Measurements from ENCODE around the gene KLF16.
"Not testable (repeated sequence)": the region's sequence is repeated elsewhere in the genome, so short reads cannot be mapped to it uniquely, and the experiment has no call there.

The KLF16 gene

DNA sequence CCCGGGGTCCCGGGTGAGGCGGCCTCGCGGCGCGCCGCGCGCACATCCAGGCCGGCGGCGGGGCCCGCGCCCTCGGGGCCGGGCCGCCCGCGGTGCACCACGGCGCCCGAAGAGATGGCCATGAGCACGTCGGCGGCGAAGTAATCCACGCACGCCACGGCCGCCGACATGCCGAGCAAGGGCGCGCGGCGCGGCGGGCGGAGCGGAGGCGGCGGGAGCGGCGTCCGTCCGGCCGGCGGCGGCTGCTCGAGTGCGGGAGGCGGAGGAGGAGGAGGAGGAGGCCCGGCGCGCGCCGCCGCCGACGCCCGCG lies at the start of gene KLF16:
Gene KLF16 (minus strand): TSS at position 252 of the 310 bp plus-strand sequence. CDS start 82 bp downstream, at position 170.
- no peak for DNase-seq (ENCODE audit: low read depth)

DNA sequence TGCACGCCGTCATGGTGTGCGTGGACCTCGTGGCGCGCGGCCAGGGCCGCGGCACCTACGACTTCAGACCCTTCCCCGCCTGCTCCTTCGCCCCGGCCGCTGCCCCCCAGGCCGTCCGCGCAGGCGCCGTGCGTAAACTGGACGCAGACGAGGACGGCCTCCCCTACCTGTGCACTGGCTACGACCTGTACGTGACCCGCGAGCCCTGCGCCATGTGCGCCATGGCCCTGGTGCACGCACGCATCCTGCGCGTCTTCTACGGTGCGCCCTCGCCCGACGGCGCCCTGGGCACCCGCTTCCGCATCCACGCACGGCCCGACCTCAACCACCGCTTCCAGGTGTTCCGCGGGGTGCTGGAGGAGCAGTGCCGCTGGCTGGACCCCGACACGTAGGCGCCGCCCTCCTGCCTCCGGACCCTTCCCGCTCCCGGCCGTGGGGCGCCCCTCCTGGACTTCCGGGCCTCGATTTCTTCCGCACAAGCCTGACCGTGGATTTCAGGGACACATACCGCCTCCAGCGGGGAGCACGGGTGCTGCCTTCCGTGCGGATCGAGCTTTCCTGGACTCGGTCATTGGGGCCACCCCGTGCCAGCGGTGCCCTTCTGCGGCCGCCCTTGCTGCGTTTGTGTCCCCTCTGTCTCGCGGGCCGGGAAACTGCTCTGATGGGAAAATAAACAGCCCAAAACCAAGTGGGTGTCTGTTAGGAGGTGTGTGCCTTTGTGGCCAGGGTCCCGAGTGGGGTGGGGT lies 49.6 kb upstream of the KLF16 start:
- DNase-seq (ENCODE audit: low read depth) = no peak

DNA sequence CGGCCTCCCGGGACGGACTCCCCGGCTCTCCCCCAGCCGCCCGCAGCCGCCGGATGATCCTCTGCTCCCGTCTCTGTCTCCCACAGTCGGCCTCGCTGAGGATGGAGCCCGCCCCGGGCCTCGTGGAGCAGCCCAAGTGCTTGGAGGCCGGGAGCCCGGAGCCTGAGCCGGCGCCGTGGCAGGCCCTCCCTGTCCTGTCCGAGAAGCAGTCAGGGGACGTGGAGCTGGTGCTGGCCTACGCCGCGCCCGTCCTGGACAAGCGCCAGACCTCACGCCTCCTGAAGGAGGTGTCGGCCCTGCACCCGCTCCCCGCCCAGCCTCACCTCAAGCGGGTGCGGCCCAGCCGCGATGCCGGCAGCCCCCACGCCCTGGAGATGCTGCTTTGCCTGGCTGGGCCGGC lies 48.6 kb upstream of the KLF16 start:
- no peak for DNase-seq (ENCODE audit: low read depth)

DNA sequence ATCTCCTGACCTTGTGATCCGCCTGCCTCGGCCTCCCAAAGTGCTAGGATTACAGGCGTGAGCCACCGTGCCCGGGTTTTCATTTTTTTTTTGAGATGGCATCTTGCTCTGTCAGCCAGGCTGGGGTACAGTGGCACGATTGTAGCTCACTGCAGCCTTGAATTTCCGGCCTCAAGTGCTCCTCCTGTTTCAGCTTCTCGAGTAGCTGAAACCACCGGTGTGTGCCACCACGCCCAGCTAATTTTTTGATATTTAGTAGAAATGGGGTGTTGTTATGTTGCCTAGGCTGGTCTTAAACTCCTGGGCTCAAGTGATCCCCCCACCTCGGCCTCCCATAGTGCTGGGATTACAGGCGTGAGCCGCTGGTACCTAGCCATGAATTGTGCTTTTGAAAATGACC lies 47.7 kb upstream of the KLF16 start:
- DNase-seq (ENCODE audit: low read depth) = no peak

DNA sequence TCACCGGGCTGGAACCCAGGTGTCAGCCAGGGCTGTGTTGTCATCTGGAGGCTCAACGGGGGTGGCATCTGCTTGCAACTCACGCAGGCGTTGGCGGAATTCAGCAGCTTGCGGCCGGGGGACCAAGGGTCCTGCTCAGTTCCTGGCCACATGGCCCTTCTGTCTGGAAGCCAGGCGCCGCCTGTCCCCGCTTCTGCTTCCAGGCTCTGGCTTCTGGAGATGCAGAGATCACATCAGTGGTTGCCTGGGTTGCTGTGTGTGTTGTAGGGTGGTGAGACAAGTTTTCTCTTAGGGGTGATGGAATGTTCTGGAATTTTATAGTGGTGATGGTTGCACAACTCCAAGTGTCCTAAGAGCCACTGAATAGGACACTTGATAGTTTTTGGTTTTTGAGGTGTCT lies 46.8 kb upstream of the KLF16 start:
- peak; percentile 41 for DNase-seq (ENCODE audit: low read depth)

DNA sequence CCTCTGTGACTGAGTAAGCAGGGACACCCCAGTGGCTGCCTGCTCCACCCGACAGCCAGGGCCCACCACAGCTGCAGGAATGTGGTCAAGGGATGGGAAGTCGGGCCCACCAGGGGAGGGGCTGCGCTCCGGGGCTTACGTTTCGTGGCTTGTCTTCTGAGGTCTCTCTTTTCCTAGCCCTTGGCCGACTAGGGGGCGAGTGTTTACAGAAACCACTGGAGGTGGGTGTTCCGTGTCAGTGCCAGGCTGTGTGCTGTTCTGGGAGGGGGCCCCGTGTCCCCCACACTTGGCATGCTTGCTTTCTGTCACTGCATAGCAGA lies 46.3 kb upstream of the KLF16 start:
- no peak for DNase-seq (ENCODE audit: low read depth)

DNA sequence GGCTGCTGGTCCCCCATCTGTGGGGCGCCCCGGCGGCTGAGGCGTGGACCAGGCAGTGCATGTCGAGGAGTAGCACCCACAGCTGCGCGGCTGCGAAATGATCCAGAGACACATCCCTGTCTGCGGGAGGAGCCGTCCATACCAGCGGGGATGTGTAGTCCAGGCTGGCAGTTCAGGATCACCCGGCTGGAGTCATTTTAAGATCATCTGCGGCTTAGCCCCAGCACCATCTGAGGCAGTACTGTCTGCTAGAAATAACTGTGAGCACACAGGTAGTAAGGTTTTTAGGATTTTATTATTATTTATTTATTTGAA lies 44.9 kb upstream of the KLF16 start:
- DNase-seq (ENCODE audit: low read depth) = no peak

DNA sequence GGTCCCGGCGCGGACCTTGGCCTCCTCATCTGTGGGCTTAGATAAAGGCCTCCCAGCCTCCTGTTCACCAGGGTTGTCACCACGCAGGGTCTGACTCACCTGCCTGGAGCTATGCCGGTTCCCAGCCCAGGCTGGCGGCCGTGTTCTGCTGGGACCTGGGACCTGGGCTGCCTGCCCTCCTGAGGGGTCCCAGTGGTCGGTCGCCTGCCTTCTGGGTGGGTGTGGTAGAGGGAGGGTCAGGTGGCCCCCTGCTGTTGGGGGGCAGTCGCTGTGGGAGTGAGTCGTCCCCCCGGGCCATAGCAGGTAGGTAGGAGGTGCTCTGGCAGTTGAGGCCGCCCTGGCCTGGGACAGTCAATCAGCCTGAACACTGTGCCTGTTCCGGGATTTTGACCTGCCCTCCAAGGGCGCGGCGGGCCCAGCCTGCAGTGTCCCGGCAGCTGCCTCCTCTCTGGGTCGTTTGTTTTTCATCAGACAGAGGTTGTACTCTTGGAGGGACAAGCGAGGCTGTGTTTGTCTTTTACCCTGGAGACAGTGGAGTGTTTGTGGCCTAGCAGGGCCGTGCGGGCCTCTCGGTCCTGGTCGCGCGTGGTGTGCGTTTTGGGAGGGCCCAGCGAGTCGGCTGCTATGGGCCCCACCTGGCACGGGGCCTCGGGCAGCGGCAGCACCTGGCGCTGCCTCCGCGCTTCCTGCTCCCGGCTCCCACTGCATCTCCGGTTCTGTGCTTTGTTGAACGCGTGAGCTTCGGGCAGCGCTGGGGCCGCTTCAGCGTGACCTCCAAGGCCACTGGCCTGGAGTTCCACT lies 44.4 kb upstream of the KLF16 start:
- DNase-seq (ENCODE audit: low read depth) = no peak

DNA sequence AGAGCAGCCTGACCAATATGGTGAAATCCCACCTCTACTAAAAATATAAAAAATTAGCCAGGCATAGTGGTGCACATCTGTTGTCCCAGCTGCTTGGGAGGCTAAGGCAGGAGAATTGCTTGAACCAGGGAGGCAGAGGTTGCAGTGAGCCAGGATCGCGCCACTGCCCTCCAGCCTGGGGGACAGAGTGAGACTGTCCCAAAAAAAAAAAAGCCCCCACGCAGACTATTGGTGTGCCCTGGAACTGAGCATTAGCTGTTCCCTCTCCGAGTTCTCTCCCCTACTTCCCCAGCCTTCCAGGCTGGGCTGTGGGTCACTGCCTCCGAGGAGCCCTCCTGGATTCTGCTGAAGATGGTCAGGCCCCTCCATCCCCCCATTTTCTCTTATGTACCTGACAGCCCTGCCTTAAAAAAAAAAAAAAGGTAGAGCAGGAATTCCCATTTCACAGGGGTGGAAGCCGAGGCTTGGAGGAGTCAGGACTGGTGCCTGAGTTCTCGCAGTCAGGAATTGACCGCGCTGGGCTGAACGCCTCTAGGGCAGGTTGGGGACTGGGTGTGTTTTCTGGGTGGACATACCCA lies 43.7 kb upstream of the KLF16 start:
- DNase-seq (ENCODE audit: low read depth) = no peak

DNA sequence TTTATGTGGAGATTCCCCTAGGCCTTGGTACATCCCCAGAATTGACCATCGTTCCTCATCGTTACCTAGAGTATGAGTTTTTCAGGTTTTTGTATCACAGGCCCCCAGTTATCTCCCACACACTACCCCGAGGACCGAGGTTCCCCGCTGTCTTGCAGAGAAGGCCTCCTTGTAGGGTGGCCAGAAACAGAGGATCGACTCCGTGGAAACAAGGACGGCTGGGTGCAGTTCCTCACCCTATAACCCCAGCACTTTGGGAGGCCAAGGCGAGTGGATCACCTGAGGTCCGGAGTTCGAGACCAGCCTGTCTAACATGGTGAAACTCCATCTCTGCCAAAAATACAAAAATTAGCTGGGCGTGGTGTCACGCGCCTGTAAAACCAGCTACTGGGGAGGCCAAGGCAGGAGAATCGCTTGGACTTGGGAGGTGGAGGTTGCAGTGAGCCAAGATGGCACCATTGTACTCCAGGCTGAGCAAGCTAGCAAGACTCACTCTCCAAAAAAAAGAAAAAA lies 42.5 kb upstream of the KLF16 start:
- no peak for DNase-seq (ENCODE audit: low read depth)

DNA sequence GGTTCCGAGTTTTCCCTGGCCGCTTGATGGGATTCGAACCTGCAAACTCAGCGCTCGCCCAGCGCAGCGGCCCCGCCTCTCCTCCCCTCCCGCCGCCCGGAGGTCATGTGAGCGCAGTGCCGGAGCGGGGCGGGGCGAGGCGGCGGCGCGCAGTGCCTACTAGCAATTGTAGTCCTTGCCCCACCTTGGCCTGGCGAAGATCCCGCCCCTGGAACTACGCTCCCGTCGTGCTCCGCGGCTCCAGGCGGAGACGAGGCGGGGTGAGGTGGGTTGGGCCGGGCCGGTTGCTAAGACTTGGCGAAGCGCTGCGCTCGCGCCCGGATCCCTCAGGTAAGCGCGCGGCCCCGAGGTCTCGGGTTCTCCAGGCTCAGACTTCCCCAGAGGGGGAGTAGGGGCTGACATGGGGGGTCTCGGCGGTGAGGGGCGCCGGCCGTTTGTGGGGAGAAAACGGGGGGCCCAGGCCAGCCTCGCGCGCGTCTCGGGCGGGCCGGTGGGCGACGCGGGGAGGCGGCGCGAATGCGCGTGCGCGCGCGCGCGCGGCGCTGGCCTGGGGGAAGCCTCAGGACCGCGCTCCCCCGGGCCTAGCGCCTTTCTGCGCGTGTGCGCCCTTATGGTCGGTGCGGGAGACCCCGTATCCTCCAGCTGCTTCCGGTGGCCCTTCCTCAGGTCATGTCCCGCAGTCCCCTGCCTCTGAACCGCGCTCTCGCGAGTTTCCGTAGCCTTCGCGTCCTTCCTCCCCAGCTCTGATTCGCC lies 41.9 kb upstream of the KLF16 start, which contains the start of the genes ADAT3 and SCAMP4:
Gene ADAT3 (plus strand): TSS at position 290 of the 753 bp plus-strand sequence. CDS start 6,649 bp downstream, outside the sequence.
Gene SCAMP4 (plus strand): TSS at position 290 of the 753 bp plus-strand sequence. CDS start 9,621 bp downstream, outside the sequence.
- peak; percentile 99 for DNase-seq (ENCODE audit: low read depth)

DNA sequence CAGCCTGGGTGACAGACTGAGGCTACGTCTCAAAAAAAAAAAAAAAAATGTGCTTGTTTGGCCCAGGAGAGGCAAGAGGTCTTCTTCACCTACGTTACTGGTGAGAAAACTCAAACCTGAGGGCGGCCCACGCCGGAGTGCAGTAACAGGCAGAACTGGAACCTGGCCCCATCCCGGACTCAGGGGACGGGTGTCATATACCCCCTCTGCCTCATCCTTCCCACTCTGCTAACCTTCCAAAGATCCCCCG lies 41.4 kb upstream of the KLF16 start:
- no peak for DNase-seq (ENCODE audit: low read depth)

DNA sequence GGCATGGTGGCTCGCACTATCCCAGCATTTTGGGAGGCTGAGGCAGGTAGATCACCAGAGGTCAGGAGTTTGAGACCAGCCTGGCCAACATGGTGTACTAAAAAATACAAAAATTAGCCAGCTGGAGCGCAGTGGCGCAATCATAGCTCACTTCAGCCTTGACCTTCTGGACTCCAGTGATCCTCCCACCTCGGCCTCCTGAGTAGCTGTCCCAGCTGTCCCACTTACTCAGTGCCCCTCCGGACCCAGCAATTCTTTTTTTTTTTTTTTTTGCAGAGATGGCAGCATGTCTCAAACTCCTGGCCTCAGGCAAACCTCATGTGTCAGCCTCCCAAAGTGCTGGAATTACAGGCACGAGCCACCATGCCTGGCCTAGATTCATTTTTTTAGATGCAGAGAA lies 39.5 kb upstream of the KLF16 start:
- DNase-seq (ENCODE audit: low read depth) = peak; percentile 29

DNA sequence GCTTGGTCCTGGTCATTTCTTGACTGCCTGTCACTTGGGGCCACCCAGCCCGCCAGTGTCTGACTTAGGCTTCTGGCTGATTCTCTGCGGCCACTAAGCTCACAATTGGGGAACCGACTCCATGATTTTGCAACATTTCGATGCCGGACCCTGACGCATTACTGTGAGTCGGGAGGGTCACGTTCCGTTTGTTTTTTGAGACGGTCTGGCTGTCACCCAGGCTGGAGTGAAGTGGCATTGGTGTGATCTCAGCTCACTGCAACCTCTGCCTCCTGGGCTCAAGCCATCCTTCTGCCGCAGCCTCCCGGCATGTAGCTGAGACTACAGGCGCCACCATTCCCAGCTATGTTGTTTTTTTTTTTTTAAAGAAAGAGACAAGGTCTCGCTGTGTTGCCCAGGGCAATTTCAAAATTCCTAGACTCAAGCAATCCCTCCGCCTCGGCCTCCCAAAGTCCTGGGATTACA lies 38.6 kb upstream of the KLF16 start:
- no peak for DNase-seq (ENCODE audit: low read depth)

DNA sequence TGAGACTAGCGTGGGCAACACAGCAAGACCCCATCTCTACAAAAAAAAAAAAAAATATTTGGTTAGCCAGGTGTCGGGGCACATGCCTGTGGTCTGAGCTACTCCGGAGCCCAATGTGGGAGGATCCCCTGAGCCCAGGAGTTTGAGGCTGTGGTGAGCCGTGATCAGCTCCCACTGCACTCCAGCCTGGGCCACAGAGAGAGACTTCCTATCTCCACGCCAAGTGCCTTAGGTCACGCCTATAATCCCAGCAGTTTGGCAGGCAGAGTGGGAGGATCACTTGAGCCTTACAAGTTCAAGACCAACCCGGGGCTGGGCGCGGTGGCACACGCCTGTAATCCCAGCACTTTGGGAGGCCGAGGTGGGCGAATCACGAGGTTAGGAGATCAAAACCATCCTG lies 33.1 kb upstream of the KLF16 start:
- DNase-seq (ENCODE audit: low read depth) = no peak

DNA sequence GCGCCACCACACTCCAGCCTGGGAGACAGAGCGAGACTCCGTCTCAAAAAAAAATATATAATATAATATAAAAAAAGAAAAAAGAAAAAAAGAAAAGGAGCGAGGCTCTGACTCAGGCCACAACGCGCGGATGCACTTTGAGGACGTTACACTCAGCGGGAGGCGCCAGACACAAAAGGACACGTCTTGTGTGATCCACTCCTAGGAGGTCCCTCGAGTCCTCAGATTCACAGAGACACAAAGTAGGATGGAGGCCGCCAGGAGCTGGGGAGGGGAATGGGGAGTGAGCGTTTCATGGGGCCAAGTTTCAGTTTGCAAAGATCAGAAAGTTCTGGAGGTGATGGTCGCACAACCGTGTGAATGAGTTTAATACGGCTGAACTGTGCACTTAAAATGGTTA lies 30.4 kb upstream of the KLF16 start:
- DNase-seq (ENCODE audit: low read depth) = no peak

DNA sequence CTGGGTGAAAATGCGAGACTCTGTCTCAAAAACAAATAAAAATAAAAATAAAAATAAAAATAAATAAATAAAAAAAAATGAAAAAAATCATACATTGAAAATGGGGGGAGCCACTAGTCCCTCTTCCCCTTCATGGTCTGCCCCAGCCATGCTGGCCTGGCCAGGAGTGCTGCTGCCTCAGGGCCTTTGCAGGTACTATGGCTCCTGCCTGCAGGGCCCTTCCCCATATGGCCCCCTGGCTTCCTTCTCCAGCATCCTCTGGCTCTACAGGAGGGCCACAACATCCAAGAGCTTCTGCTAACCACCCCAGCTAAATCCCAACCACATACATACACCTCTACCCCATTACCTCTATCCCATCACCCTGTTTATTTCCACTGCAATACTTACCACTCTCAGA lies 26.5 kb upstream of the KLF16 start:
- no peak for DNase-seq (ENCODE audit: low read depth)

DNA sequence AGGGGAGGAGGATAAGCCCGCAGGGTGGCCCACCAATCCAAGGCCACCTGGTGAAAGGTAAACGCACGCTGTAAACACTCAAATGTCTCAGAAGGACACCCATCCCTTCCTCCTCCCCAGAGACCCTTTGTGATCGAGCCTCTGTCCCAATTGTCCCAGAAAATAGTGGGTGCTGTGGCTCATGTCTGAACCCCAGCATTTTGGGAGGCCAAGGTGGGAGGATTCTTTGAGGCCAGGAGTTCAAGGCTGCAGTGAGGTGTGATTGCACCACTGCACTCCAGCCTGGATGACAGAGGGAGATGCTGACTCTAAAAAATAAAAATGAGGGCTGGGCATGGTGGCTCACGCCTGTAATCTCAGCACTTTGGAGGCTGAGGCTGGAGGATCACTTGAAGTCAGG lies 25.0 kb upstream of the KLF16 start:
- no peak for DNase-seq (ENCODE audit: low read depth)

DNA sequence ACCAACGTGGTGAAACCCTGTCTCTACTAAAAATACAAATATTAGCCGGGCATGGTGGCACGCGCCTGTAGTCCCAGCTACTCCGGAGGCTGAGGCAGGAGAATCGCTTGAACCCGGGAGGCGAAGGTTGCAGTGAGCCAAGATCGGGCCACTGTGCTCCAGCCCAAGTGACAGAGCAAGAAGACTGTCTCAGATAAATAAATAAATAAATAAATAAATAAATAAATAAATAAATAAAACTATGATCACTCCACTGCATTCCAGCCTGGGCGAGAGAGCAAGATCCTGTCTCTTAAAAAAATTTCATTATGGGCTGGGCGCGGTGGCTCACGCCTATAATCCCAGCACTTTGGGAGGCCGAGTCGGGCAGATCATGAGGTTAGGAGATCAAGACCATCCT lies 23.0 kb upstream of the KLF16 start:
- not testable (repeated sequence) for DNase-seq (ENCODE audit: low read depth)

DNA sequence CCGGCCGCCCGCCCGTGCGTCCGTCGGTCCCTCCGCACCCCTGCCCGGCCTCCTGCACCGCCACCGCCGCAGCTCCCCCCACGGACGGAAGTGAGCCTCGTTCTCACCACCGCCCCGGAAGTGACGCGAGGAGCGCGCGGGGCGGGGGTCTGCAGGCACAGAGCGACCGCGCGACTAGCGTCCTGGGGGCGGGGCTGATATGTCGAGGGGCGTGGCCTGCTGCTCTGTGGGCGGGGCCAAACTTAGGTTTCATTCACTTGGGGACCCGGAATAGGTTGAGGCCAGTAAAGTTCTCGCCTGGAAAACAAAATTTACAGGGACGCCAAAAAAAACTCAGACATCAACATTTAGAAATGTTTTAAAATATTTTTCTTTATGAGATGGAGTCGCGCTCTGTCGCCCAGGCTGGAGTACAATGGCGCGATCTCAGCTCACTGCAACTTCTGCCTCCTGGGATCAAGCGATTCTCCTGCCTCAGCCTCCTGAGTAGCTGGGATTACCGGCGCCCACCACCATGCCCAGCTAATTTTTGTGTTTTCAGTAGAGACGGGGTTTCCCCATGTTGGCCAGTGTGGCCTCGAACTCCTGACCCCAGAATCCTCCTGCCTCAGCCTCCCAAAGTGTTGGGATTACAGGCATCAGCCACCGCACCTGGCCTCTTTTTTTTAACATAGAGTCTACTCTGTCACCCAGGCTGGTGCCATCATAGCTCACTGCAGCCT lies 22.2 kb upstream of the KLF16 start, which contains the start of gene ABHD17A:
Gene ABHD17A (minus strand): TSS at position 99 of the 722 bp plus-strand sequence. CDS start 3,930 bp downstream, outside the sequence.
- DNase-seq (ENCODE audit: low read depth) = peak; percentile 91

DNA sequence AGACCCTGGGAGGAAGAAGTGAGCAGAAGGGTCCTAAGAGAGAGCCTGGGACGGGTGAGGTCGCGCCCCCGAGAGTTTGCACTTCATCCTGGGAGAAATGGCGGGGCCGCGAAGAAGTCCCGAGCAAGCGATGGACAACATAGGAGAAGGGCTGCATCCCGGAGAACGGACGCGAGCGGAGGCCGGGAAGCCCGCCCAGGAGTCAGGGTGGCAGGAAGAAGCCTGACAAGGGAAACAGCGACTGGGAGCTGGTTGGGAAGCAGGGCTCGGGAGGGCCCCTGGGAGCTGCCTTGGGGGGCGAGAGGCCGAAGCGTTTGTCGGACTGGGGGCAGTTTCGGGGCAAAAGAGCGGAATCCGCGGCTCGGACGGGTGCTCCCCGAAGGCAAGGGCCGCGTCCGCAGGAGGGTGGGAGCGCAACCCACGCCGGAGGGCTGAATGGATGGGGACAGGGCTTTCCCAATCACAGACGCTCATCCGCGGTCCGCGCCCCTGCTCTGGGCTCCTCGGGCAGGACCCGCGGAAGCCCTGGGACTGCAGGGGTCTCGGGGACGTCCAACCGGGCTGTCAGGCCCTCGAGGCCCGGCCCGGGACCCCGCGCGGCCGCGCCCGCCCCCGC lies 21.4 kb upstream of the KLF16 start:
- peak; percentile 43 for DNase-seq (ENCODE audit: low read depth)

All from EH (cell line).